ENCODE data around the gene TRPC4AP.

TRPC4AP gene

GRCh38 chr20:34956041-34956458, 136.6 kb downstream of the TRPC4AP start:
- no peaks in the 10 kb centered on the region for H3K36me3 ChIP-seq (ENCODE audit: insufficient read depth, low read length)
- H3F3A ChIP-seq (ENCODE audit: low read depth): no peaks in the 10 kb centered on the region
- no peaks in the 10 kb centered on the region for H3K9me2 ChIP-seq (replicated peaks; ENCODE audit: low read depth, low read length)
- no peaks in the 10 kb centered on the region for H3K27me3 ChIP-seq (ENCODE audit: insufficient read depth, low read length, poor library complexity, severe bottlenecking)
- no peaks in the 10 kb centered on the region for H4K20me1 ChIP-seq (ENCODE audit: insufficient read depth, low read length, poor library complexity, severe bottlenecking)
- peak overlapping the region; percentile 80 for H3K4me3 ChIP-seq (ENCODE audit: low read length, poor library complexity, severe bottlenecking)
- TF ChIP-seq EZH2phosphoT487 (IDR thresholded peaks at IDR 0.05; ENCODE audit: borderline replicate concordance) (no peak), CTCF (conservative IDR thresholded peaks at IDR 0.05; ENCODE audit: low read length) (no peak; the same call in 1 of the 2 replicates)
- peaks cover 9% of the 10 kb centered on the region for H3K79me2 ChIP-seq (ENCODE audit: insufficient read depth, low read length)
- H3K9me3 ChIP-seq (ENCODE audit: insufficient read depth, low read depth, low read length): no peaks in the 10 kb centered on the region
- peak overlapping the region; percentile 91 for H3K9ac ChIP-seq (ENCODE audit: low read depth, low read length, poor library complexity, severe bottlenecking)
- H3K4me2 ChIP-seq (ENCODE audit: low read depth, low read length, poor library complexity, severe bottlenecking): peak overlapping the region; percentile 97
- H2AFZ ChIP-seq (ENCODE audit: low read length): peak overlapping the region; percentile 95
- peaks cover 12% of the 10 kb centered on the region for H3K4me1 ChIP-seq (ENCODE audit: insufficient read depth, low read length, poor library complexity, severe bottlenecking)

- H3K9me3 ChIP-seq (ENCODE audit: insufficient read depth, low read depth, low read length): no peaks in the 10 kb centered on the region
- peak within 1 kb of the TSS; percentile 80 for H3K4me3 ChIP-seq (ENCODE audit: low read length, poor library complexity, severe bottlenecking)
- H3K4me1 ChIP-seq (ENCODE audit: insufficient read depth, low read length, poor library complexity, severe bottlenecking): peaks cover 12% of the 10 kb centered on the region
- H3K27me3 ChIP-seq (ENCODE audit: insufficient read depth, low read length, poor library complexity, severe bottlenecking): no peaks in the 10 kb centered on the region
- no peaks in the 10 kb centered on the region for H3K36me3 ChIP-seq (ENCODE audit: insufficient read depth, low read length)
- H4K20me1 ChIP-seq (ENCODE audit: insufficient read depth, low read length, poor library complexity, severe bottlenecking): no peaks in the 10 kb centered on the region
- H3K79me2 ChIP-seq (ENCODE audit: insufficient read depth, low read length): peaks cover 9% of the 10 kb centered on the region
- TF ChIP-seq CTCF (conservative IDR thresholded peaks at IDR 0.05; ENCODE audit: low read length) (peak; percentile 55), EZH2phosphoT487 (IDR thresholded peaks at IDR 0.05; ENCODE audit: borderline replicate concordance) (no peak)
- H3K9me2 ChIP-seq (replicated peaks; ENCODE audit: low read depth, low read length): no peaks in the 10 kb centered on the region
- peak within 1 kb of the TSS; percentile 95 for H2AFZ ChIP-seq (ENCODE audit: low read length)
- H3K4me2 ChIP-seq (ENCODE audit: low read depth, low read length, poor library complexity, severe bottlenecking): peak within 1 kb of the TSS; percentile 97
- H3F3A ChIP-seq (ENCODE audit: low read depth): no peaks in the 10 kb centered on the region
- peak within 1 kb of the TSS; percentile 91 for H3K9ac ChIP-seq (ENCODE audit: low read depth, low read length, poor library complexity, severe bottlenecking)
Measured at GRCh38 chr20:34955231-34956040, 137.2 kb downstream of the TRPC4AP start, which contains the start of the genes GSS and MYH7B. TSS of gene GSS (minus strand) at chr20:34955806. CDS start at chr20:34951852, 3,954 bp downstream. TSS of gene MYH7B (plus strand) at chr20:34955868. CDS start at chr20:34978006, 22,138 bp downstream.

- Histone ChIP-seq H3K4me1 (ENCODE audit: insufficient read depth, low read length, poor library complexity, severe bottlenecking) (peaks cover 12% of the 10 kb centered on the region), H3K79me2 (ENCODE audit: insufficient read depth, low read length) (peaks cover 9% of the 10 kb centered on the region), H3K36me3 (ENCODE audit: insufficient read depth, low read length) (no peaks in the 10 kb centered on the region), H3K27me3 (ENCODE audit: insufficient read depth, low read length, poor library complexity, severe bottlenecking) (no peaks in the 10 kb centered on the region), H3K9me3 (ENCODE audit: insufficient read depth, low read depth, low read length) (no peaks in the 10 kb centered on the region), H2AFZ (ENCODE audit: low read length) (peak overlapping the region; percentile 95), H3K4me3 (ENCODE audit: low read length, poor library complexity, severe bottlenecking) (peak overlapping the region; percentile 80), H3K4me2 (ENCODE audit: low read depth, low read length, poor library complexity, severe bottlenecking) (peak overlapping the region; percentile 97), H4K20me1 (ENCODE audit: insufficient read depth, low read length, poor library complexity, severe bottlenecking) (no peaks in the 10 kb centered on the region), H3K9ac (ENCODE audit: low read depth, low read length, poor library complexity, severe bottlenecking) (peak overlapping the region; percentile 91), H3F3A (ENCODE audit: low read depth) (no peaks in the 10 kb centered on the region), H3K9me2 (replicated peaks; ENCODE audit: low read depth, low read length) (no peaks in the 10 kb centered on the region)
- TF ChIP-seq CTCF (conservative IDR thresholded peaks at IDR 0.05; ENCODE audit: low read length) (no peak), EZH2phosphoT487 (IDR thresholded peaks at IDR 0.05; ENCODE audit: borderline replicate concordance) (no peak)
Measured at GRCh38 chr20:34954904-34955230, 137.7 kb downstream of the TRPC4AP start.

Data from Loucy (cell line).